Measurements from ENCODE around the gene DPCD. TPM values are rescaled to one million over a fixed set of nuclear protein-coding genes. Genes with fewer than 3 reads are reported as not detected.

Gene DPCD
- polyA plus RNA-seq, 1 of the 3 experiments (the other 2 are of a cell fraction): 106 TPM

- Histone ChIP-seq H3K9me3 (no peaks in the 10 kb centered on the region), H3K79me2 (ENCODE audit: insufficient read depth) (no peaks in the 10 kb centered on the region), H3K36me3 (replicated peaks in 1 of 2; ENCODE audit: control insufficient read depth in 1 of 2, insufficient read depth in 2 of 2, low read length in 1 of 2) (no peaks in the 10 kb centered on the region), H3K4me3 (ENCODE audit: low read depth in 2 of 2, low read length in 1 of 2) (no peak overlapping the region), H3F3A (replicated peaks; ENCODE audit: insufficient read depth) (no peaks in the 10 kb centered on the region), H3K9me2 (no peaks in the 10 kb centered on the region), H4K20me1 (ENCODE audit: insufficient read depth) (no peaks in the 10 kb centered on the region), H2AFZ (ENCODE audit: low read depth) (no peak overlapping the region), H3K9ac (no peak overlapping the region), H3K4me2 (no peak overlapping the region), H3K4me1 (ENCODE audit: control insufficient read depth in 1 of 2, insufficient read depth in 2 of 2, low read depth in 1 of 2, low read length in 1 of 2) (peaks cover 0 to 29% of the 10 kb centered on the region in 2 experiments; a peak in 1 of 4 replicates), H3K27ac (ENCODE audit: low read depth in 2 of 2, low read length in 1 of 2) (no peak overlapping the region), H3K27me3 (ENCODE audit: insufficient read depth) (no peaks in the 10 kb centered on the region; the same call in 1 of the 2 replicates)
- ChIA-PET POLR2A (no interaction called here), CTCF (interaction anchor here (0.6 to 9.1 kb wide), 11 partner anchors 9 to 394 kb away, joined by 3 to 164 read pairs (median 4); no protein-coding TSS in a partner anchor)
- WGBS (ENCODE audit: low lambda C conversion rate): 85% methylated on average over 7 of the region's 7 CpGs
- TF ChIP-seq SMC3 (IDR thresholded peaks at IDR 0.05; ENCODE audit: low read depth, low read length) (no peak), FOXJ3 (CRISPR knock-in tag; IDR thresholded peaks at IDR 0.05) (no peak), TEAD4 (IDR thresholded peaks at IDR 0.05; ENCODE audit: borderline replicate concordance, insufficient read depth) (no peak), CHD2 (IDR thresholded peaks at IDR 0.05; ENCODE audit: low read length, partially characterized antibody) (no peak), GABPA (IDR thresholded peaks at IDR 0.05; ENCODE audit: low read depth) (no peak), ELF1 (IDR thresholded peaks at IDR 0.05) (no peak), USF1 (IDR thresholded peaks at IDR 0.05; ENCODE audit: borderline replicate concordance, low read depth) (no peak), FOSL2 (IDR thresholded peaks at IDR 0.05; ENCODE audit: borderline replicate concordance, low read depth) (no peak), EZH2phosphoT487 (IDR thresholded peaks at IDR 0.05; ENCODE audit: borderline replicate concordance, low read depth) (no peak), YY1 (IDR thresholded peaks at IDR 0.05; ENCODE audit: low read depth) (no peak), JUND (IDR thresholded peaks at IDR 0.05) (no peak), IRF3 (IDR thresholded peaks at IDR 0.05; ENCODE audit: low read depth, low read length) (no peak), FOXM1 (IDR thresholded peaks at IDR 0.05; ENCODE audit: low read depth) (no peak), MXI1 (IDR thresholded peaks at IDR 0.05; ENCODE audit: low read depth, low read length) (no peak), SIN3A (IDR thresholded peaks at IDR 0.05; ENCODE audit: borderline replicate concordance, low read depth, low read length) (no peak), MAX (IDR thresholded peaks at IDR 0.05; ENCODE audit: low read depth) (no peak), MEF2A (IDR thresholded peaks at IDR 0.05; ENCODE audit: borderline replicate concordance, low read depth) (no peak), EP300 (IDR thresholded peaks at IDR 0.05; ENCODE audit: borderline replicate concordance in 1 of 2, low read depth in 1 of 2, low read length in 1 of 2) (no peak), TAF1 (IDR thresholded peaks at IDR 0.05; ENCODE audit: borderline replicate concordance, low read depth, low read length) (no peak), POLR2AphosphoS5 (IDR thresholded peaks at IDR 0.05; ENCODE audit: low read depth, low read length) (no peak)
- DNase-seq: no peak
These were observed 20.7 kb upstream of the DPCD start for GRCh38 chr10:101567165-101568006.

Data from SK-N-SH (cell line).